HG03066 (cell line): Measurements from ENCODE around the gene GCNT2.
A peak's percentile ranks its signal among the peaks of the same experiment; 100 is the strongest.
"Not testable (repeated sequence)": the region's sequence is repeated elsewhere in the genome, so short reads cannot be mapped to it uniquely, and the experiment has no call there.

ENCODE experiments used
- ATAC-seq: cut with Tn5 transposase; IDR thresholded peaks from one replicate; pipeline ENCODE4 v1.9.1; 2021; ENCODE audit warnings: low read depth; ENCODE audit not compliant: unreplicated experiment

GCNT2 gene

DNA sequence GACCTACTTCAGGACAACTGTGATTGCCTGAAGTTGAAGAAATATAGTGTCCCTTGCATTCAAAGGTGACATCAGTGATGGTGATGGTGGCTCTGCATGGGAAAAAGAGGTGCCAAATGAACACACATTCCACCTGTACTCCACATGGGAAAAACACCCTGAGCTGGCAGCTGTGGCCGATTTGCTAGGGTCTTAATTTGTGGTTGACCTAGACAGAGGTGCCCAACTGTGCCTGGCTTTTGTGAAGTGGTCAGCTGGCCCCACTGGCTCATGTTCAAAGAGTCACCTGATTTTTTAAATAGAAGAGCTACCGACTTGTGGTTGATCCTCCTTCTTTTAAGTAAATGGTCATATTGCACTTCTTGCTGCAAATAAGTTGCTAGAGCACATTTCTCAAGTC, 7.6 kb upstream of the GCNT2 start:
- no peak for ATAC-seq

GRCh38 chr6:10514049-10514780, 6.9 kb upstream of the GCNT2 start:
- ATAC-seq = no peak

DNA sequence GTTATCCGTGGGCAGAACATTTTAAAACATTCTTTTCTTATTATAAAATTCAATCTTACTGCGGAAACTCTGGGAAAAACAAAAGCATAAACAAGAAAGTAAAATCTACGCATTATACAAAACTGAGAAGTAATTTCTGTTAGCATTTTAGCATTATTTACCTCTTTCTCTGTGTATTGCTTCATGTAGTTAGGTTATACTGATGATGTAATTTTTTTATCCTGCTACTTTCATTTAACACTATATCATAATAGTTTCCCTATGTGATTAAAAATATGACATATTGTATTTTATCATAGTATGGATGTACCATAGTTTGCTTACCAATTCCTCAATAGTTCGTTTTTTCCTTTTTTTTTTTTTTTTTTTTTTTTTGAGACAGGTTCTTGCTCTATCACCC, 4.2 kb upstream of the GCNT2 start:
- ATAC-seq = no peak

DNA sequence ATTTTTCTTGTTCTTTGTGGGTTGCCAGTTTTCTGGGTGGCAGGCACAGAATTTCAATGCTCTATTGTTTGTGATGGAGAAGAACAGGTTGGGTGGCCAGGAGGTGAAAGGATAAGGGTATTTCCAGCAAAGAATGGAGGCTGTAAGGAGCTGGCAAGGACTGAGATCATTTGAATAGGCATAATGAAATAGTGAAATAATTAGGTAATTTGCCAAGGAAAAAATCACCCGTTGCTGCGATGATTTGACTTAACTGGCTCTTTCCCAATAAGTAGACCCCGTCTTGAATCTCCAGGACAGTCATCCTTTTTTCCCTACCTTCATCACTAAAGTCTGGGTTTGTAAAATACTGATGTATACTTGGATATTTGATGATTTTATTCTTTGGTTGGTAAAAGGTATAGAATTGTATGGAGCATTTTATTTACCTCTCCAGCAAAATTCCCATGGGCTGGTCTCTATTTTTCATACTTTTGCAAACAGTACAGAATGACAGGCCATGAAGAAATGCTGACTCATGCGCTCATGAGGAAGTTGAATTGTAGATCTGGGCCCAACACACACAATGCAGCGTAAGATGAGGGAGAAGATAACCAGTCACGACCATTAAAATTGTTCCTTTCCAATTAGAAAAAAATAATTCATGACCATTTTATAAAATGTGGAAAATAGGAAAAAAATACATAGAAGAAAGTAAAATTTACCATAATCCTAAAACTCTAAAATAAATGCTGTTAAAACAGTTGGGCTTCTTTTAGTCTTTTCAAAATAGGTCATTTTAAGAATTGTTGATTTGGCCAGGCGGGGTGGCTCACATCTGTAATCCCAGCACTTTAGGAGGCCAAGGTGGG, 2.4 kb upstream of the GCNT2 start:
- ATAC-seq = no peak

- ATAC-seq = not testable (repeated sequence)
These were observed 1.8 kb upstream of the GCNT2 start for GRCh38 chr6:10519408-10519697.

GRCh38 chr6:10520468-10520867, 683 bp upstream of the GCNT2 start:
- ATAC-seq = peak; percentile 11

GRCh38 chr6:10522929-10523573, 1.9 kb downstream of the GCNT2 start:
- no peak for ATAC-seq

DNA sequence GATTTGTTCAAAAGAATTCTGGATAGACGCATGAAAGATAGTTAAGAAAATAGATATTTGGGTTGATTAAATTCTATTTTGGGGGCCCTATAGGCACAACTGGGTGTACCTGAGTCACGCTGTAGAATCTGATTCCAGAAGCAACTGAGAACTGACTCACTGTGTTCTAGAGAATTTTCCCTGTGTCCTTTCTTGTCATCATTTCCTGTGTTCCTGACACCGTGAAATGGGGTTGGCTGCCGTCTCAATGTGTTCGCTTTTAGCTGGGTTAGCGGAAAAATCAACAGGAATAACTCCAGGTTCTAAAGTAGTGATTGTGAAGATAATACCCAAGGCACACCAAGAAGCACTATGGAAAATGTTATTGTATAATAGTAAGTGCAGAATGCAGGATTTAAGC, 5.0 kb downstream of the GCNT2 start:
- ATAC-seq = no peak

DNA sequence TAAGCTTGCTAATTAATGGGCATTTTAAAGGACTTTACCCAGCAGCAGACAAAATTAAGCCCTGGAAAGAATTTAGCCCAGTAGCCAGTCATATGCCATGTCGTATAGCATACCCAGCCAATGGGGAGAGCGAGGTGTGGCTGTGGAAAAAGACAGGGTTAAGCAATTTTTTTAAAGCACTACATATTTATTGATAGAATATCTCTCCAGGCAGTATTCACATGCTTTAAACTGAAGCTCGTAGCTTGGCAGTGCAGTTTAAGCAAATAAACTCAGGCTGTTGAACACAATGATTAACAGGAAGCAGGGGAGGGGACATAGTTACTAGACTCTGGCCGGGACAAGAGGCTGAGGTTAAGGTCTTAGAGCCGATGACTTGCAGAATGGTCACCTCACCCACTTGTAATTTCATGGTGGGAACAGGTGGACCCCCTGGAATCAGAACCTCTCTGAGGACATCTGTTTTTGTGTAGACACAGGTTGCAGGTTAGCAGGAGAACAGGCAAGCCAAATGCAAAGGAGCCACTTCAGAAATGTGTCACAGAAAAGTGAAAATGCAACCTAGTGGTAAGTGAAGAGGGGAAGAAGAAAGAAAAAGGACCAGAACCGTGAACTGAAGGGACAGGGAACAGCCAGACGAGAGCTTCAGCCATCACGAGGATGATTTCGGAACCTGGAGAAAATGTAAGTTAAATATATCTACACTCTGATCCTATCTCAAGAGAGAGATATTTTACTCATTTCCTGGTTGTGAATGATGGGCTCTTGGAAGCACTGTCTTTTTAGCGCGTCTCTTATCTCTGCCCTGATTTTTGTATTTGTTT, 7.2 kb downstream of the GCNT2 start:
- peak; percentile 50 for ATAC-seq

GRCh38 chr6:10529231-10529801, 8.2 kb downstream of the GCNT2 start:
- ATAC-seq = no peak

- ATAC-seq = not testable (repeated sequence)
These were observed 8.8 kb downstream of the GCNT2 start for GRCh38 chr6:10529828-10530374.

DNA sequence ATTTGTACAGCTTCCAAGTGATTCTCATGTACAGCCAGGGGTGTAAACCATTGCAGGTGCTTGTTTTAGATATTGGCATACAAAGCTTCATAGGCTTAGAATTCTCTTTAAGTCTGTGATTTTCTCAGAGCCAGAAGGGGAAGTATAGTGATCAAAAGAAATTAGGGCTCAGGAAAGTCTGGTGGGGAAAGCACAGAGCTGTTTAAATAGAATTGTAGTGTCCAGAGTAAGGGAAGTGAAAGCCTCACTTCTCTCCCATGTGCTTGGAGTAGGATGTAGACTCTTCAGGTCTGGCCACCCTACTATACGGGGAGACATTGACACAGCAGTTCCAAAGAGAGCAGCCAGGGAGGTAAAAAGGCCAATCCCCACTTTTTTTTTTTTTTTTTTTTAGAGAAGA, 10.4 kb downstream of the GCNT2 start:
- no peak for ATAC-seq

DNA sequence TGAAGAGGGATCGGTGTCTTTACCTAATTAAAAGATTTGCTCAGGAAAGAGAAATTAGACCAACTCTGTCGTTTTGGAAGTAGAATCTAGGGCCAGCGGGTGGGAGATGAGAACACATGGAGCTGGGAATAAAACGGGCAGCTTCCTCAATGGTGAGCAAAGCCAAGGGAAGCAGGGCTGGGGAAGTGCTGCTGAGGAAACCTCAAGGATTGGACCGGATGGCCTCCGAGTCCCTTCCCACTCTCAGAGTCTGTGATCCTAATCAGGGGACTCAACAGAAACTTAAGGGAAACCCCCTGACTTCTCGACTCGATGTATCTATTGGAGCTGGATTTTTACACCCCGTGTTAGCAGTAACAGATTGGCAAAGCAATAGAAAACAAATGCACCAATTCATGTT, 10.8 kb downstream of the GCNT2 start:
- ATAC-seq = no peak

DNA sequence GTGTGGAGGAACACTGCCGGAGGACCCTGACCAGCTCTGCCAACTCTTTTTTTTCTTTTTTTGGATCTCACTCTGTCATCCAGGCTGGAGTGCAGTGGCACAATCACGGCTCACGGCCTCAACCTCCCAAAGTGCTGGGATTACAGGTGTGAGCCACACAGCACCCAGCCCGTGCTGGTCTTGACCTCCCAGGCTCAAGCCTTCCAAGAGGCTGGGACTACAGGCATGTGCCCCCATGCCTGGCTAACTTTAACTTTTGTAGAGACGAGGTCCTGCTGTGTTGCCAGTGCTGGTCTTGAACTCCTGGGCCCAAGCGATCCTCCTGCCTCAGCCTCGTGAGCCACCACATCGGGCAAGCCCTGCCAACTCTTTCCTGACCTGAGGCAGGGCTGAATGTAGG, 11.2 kb downstream of the GCNT2 start:
- ATAC-seq = no peak

DNA sequence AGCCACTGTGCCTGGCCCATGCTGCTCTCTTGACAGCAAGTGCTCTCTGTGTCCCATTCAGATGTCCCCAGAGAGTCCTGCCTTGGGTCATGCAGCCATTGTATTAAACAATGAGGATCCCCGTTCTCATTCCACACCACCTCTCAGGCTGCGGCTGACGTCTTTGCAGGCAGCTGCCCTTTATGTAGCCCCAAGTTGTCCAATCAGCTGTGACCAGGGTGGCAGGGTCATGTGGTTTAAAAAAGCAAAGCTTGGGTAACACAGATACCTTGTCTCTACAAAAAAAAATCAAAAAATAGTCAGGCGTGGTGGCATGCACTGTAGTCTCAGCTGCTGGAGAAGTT, 13.2 kb downstream of the GCNT2 start:
- peak; percentile 3 for ATAC-seq

- ATAC-seq = no peak
These were observed 14.0 kb downstream of the GCNT2 start for GRCh38 chr6:10535193-10535592.

- no peak for ATAC-seq
These were observed 16.6 kb downstream of the GCNT2 start for GRCh38 chr6:10537726-10538125.

- no peak for ATAC-seq
These were observed 19.1 kb downstream of the GCNT2 start for GRCh38 chr6:10540073-10540746.

- ATAC-seq = no peak
These were observed 20.4 kb downstream of the GCNT2 start for GRCh38 chr6:10541591-10541990.

GRCh38 chr6:10542213-10542612, 21.1 kb downstream of the GCNT2 start:
- ATAC-seq = no peak
